ENCODE measurements around the gene AKT2. TPM values are rescaled to one million over a fixed set of nuclear protein-coding genes. Genes with fewer than 3 reads are reported as not detected.

Gene AKT2
- total RNA-seq, 4 donors from 2014 or later: 64.2 to 88.9 (median 72.8) TPM

DNA sequence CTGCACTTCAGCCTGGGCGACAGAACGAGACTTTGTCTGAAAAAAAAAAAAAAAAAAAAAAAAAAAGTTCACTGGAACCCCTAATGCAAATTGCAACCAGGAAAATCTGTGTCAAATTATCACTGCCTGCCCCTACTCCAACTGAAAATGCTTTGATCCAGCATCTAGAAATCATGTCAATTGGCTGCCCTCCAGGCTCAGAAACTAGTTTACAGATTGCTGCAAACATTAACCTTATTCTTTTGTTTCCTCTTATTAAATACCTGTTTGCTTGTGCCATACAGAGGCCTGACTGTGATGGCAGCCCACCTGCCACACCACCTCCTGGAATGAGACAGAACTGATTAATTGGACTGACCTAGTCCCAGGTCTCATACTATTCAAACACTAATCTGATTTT lies 18.6 kb upstream of the AKT2 start:
- H3K27ac ChIP-seq: no peak overlapping the region

DNA sequence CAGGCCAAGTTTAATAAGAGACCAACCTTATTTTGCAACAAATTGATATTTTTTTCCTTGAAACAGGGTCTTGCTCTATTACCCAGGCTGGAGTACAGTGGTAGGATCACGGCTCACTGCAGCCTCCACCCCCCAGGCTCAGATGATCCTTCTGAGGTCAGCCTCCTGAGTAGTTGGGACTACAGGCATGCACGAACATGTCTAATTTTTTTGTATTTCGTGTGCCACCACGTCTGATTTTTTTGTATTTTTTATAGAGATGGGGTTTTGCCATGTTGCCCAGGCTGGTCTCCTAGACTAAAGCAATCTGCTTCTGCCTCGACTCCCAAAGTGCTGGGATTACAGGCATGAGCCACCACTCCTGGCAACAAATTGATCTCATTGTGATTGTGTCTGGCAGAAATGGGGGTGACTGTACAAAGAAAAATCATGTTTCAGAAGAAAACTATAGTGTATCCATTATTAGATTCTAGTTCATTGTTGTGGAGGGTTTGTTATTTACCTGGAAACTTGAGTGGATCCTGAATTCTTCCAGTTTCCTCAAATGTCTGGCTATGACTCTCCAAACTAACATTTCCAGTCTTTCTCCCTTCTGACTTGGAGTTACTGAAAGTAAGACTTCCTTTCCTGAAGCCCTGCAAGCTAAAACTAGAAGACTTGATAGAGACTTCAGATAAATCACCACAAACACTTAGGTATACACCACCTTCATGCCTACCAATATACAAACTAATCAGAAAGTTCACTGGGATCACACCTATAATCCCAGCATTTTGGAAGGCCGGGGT lies 17.3 kb upstream of the AKT2 start:
- Histone ChIP-seq H3K9me3 (no peaks in the 10 kb centered on the region), H3K27ac (no peak overlapping the region), H3K4me3 (no peak overlapping the region), H3K27me3 (no peaks in the 10 kb centered on the region), H3K36me3 (no peaks in the 10 kb centered on the region), H3K4me1 (peaks cover 0 to 9% (median 0%) of the 10 kb centered on the region in 3 donors)
- no peak for ATAC-seq
- TF ChIP-seq POLR2AphosphoS5 (IDR thresholded peaks at IDR 0.05): no peak
- 76 to 78% methylated on average over 5 to 6 of the region's 6 CpGs for WGBS, 2 donors (ENCODE audit: low coverage in 1 of 2)

More for the DNA sequence above, 18.6 kb upstream of the AKT2 start:
- peaks cover 0 to 9% (median 0%) of the 10 kb centered on the region in 3 donors for H3K4me1 ChIP-seq
- WGBS, 2 donors (ENCODE audit: low coverage in 1 of 2): 70 to 79% methylated on average over 2 of the region's 2 CpGs
- no peaks in the 10 kb centered on the region for H3K36me3 ChIP-seq
- H3K4me3 ChIP-seq: no peak overlapping the region
- no peaks in the 10 kb centered on the region for H3K9me3 ChIP-seq
- H3K27me3 ChIP-seq: no peaks in the 10 kb centered on the region
- TF ChIP-seq, protein P1, sequence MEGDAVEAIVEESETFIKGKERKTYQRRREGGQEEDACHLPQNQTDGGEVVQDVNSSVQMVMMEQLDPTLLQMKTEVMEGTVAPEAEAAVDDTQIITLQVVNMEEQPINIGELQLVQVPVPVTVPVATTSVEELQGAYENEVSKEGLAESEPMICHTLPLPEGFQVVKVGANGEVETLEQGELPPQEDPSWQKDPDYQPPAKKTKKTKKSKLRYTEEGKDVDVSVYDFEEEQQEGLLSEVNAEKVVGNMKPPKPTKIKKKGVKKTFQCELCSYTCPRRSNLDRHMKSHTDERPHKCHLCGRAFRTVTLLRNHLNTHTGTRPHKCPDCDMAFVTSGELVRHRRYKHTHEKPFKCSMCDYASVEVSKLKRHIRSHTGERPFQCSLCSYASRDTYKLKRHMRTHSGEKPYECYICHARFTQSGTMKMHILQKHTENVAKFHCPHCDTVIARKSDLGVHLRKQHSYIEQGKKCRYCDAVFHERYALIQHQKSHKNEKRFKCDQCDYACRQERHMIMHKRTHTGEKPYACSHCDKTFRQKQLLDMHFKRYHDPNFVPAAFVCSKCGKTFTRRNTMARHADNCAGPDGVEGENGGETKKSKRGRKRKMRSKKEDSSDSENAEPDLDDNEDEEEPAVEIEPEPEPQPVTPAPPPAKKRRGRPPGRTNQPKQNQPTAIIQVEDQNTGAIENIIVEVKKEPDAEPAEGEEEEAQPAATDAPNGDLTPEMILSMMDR (IDR thresholded peaks at IDR 0.05): no peak
- TF ChIP-seq POLR2A (IDR thresholded peaks at IDR 0.05) (no peak), EP300 (IDR thresholded peaks at IDR 0.05) (no peak), POLR2AphosphoS5 (IDR thresholded peaks at IDR 0.05) (no peak)
- no peak for ATAC-seq

DNA sequence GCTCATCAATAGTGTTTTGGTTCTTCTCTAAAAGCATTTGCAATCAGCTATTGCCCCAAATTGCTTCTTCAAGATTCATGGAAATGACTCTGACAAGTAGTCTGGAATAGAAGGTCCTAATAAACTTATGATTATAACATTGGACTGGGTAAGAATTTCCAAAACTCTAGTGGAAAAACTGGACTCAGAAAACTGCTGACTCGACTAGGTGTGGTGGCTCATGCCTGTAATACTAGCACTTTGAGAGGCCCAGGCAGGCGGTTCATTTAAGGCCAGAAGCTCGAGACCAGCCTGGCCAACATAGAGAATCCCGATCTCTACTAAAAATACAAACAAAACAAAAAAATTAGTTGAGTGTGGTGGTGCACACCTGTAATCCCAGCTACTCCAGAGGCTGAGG lies 15.5 kb upstream of the AKT2 start:
- ATAC-seq: no peak
- Histone ChIP-seq H3K9me3 (no peaks in the 10 kb centered on the region), H3K27me3 (no peaks in the 10 kb centered on the region), H3K4me3 (no peak overlapping the region), H3K4me1 (peaks cover 0 to 8% (median 0%) of the 10 kb centered on the region in 3 donors), H3K27ac (no peak overlapping the region), H3K36me3 (no peaks in the 10 kb centered on the region)
- 96% methylated on average over 4 of the region's 4 CpGs; no CpG with 5 or more reads in 1 of the 2 donors for WGBS, 2 donors (ENCODE audit: low coverage in 1 of 2)
- TF ChIP-seq POLR2AphosphoS5 (IDR thresholded peaks at IDR 0.05): no peak
- no peak for TF ChIP-seq POLR2A (IDR thresholded peaks at IDR 0.05)
- TF ChIP-seq, protein P1 (IDR thresholded peaks at IDR 0.05): no peak
- TF ChIP-seq EP300 (IDR thresholded peaks at IDR 0.05): no peak

DNA sequence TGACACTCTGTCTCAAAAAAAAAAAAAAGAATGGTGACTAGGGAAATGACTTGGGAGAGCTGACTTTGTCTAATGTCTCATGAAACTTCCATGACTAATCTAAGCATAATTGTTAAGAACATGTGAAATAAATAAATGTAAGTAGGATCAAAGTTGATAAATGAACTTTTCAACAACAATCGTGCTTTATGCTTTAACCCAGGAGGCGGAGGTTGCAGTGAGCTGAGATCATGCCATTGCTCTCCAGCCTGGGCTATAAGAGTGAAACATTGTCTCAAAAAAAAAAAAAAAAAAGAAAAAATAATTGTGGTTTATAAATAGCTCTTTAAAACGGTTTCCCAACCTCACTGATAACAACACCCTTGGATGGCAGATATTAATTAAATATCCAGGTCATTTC lies 12.9 kb upstream of the AKT2 start:
- H3K36me3 ChIP-seq: no peaks in the 10 kb centered on the region
- no peaks in the 10 kb centered on the region for H3K27me3 ChIP-seq
- no peak overlapping the region for H3K27ac ChIP-seq
- ATAC-seq: no peak
- no peaks in the 10 kb centered on the region for H3K9me3 ChIP-seq
- no peak for TF ChIP-seq EP300 (IDR thresholded peaks at IDR 0.05)
- TF ChIP-seq, protein P1 (IDR thresholded peaks at IDR 0.05): no peak
- TF ChIP-seq POLR2AphosphoS5 (IDR thresholded peaks at IDR 0.05): no peak
- TF ChIP-seq POLR2A (IDR thresholded peaks at IDR 0.05): no peak
- no peak overlapping the region for H3K4me3 ChIP-seq
- no peaks in the 10 kb centered on the region for H3K4me1 ChIP-seq
- 34 to 55% methylated on average over 3 of the region's 3 CpGs for WGBS, 2 donors (ENCODE audit: low coverage in 1 of 2)

DNA sequence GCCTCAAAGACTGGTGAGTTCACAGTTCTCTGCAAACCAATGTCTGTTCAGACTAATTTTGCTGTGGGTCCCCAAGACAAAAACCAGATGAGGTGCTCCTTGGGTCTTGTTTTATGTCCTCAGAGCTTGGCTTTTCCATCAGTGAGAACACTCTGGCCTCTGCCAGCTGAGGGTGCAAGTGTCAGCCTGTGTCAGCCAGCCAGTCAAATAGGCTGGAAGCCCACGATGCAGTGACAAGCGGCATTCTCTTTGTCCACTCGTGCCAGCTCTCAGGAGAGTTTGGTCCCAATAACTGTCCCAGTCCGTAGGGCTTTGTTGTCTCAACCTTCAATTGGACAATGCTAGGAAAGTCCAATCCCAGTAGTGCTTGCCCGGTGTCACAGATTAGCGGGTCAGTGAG lies 9.4 kb upstream of the AKT2 start:
- no peaks in the 10 kb centered on the region for H3K27me3 ChIP-seq
- 78 to 97% methylated on average over 4 to 6 of the region's 6 CpGs for WGBS, 2 donors (ENCODE audit: low coverage in 1 of 2)
- no peak overlapping the region for H3K27ac ChIP-seq
- no peaks in the 10 kb centered on the region for H3K9me3 ChIP-seq
- H3K36me3 ChIP-seq: no peaks in the 10 kb centered on the region
- H3K4me3 ChIP-seq: no peak overlapping the region
- TF ChIP-seq, protein P1 (IDR thresholded peaks at IDR 0.05): no peak
- TF ChIP-seq POLR2A (IDR thresholded peaks at IDR 0.05) (no peak), EP300 (IDR thresholded peaks at IDR 0.05) (no peak), POLR2AphosphoS5 (IDR thresholded peaks at IDR 0.05) (no peak)
- ATAC-seq: no peak
- H3K4me1 ChIP-seq: no peaks in the 10 kb centered on the region

Measured in gastroesophageal sphincter (tissue), 4 donors.